DOHH2 (cell line): ENCODE data around the gene SKIC8.

ENCODE experiments used
- EZH2phosphoT487 ChIP-seq: fragments of 200-600 bp; sonication (generic); IDR thresholded peaks from 2 replicates; pipeline ENCODE4 v1.6.1; 2017; ENCODE audit warnings: borderline replicate concordance, mild to moderate bottlenecking, antibody characterized with exemption, low read length, moderate library complexity, mixed read lengths
- TF ChIP-seq, protein P1 (sequence below): fragments of 200-600 bp; sonication (generic); IDR thresholded peaks from one replicate; pipeline ENCODE4 v1.5.1; 2014; ENCODE audit warnings: antibody characterized with exemption, mild to moderate bottlenecking, low read depth, low read length; ENCODE audit not compliant: poor library complexity, severe bottlenecking

DNA sequence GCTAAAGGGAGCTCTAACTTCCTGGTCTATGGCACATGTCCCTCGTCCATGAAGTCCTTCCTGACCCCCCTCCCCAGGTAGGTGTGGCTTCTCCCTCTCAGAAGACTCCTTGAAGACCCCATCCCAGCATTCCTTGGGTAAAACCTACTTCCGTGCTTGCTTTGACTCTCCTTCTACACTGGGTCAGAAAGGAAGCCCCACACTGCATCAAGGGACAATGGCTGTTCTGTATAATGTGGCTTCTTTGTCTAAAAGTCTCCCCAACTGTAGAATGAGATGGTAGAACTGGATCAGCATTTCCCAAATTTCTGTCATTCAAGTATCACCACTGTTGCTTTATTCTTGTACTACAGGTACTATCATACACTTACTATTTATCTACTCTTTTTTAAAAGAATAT is 38.9 kb downstream of the SKIC8 start:
- TF ChIP-seq, protein P1, sequence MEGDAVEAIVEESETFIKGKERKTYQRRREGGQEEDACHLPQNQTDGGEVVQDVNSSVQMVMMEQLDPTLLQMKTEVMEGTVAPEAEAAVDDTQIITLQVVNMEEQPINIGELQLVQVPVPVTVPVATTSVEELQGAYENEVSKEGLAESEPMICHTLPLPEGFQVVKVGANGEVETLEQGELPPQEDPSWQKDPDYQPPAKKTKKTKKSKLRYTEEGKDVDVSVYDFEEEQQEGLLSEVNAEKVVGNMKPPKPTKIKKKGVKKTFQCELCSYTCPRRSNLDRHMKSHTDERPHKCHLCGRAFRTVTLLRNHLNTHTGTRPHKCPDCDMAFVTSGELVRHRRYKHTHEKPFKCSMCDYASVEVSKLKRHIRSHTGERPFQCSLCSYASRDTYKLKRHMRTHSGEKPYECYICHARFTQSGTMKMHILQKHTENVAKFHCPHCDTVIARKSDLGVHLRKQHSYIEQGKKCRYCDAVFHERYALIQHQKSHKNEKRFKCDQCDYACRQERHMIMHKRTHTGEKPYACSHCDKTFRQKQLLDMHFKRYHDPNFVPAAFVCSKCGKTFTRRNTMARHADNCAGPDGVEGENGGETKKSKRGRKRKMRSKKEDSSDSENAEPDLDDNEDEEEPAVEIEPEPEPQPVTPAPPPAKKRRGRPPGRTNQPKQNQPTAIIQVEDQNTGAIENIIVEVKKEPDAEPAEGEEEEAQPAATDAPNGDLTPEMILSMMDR, result no peak
- TF ChIP-seq EZH2phosphoT487, result no peak
